K562 (cell line): ENCODE results near the gene CPN2. TPM values are rescaled to one million over a fixed set of nuclear protein-coding genes. Genes with fewer than 3 reads are reported as not detected.

Experiments used
- ARID4B ChIP-seq: sonication (generic); formaldehyde crosslinking; IDR thresholded peaks from 2 replicates; pipeline ENCODE4 v1.8.0; 2022; ENCODE audit warnings: mild to moderate bottlenecking, missing genetic modification reagents
- CAMTA2 ChIP-seq: fragments of 250-450 bp; sonication (Bioruptor Pico); conservative IDR thresholded peaks from 2 replicates; pipeline ENCODE4 v1.5.1; 2022
- HLTF ChIP-seq: fragments of 450-650 bp; IDR thresholded peaks from 2 replicates; pipeline ENCODE4 v1.6.1; 2016
- MEIS2 ChIP-seq: fragments of 450-650 bp; IDR thresholded peaks from 2 replicates; pipeline ENCODE4 v1.6.1; 2014; ENCODE audit warnings: mild to moderate bottlenecking; ENCODE audit not compliant: partially characterized antibody
- NCOA2 ChIP-seq, 2 experiments: fragments of 450-650 bp; IDR thresholded peaks; 2 replicates each; pipeline ENCODE4 v1.6.1; 2018; ENCODE audit warnings: mild to moderate bottlenecking in 2 of 2, moderate library complexity in 1 of 2; ENCODE audit not compliant: partially characterized antibody in 2 of 2
- NR2C2 ChIP-seq, 2 experiments: fragments of 200-800 bp in 1 of 2; sonication (Bioruptor generic) in 1 of 2; sonication (generic) in 1 of 2; formaldehyde crosslinking in 1 of 2; IDR thresholded peaks; 2 replicates each; pipeline versions ENCODE4 v1.6.1 to v1.8.0; 2016 to 2022; ENCODE audit warnings: mild to moderate bottlenecking in 1 of 2, missing compliant biosample characterization in 1 of 2, missing genetic modification characterization in 1 of 2, missing genetic modification reagents in 1 of 2
- PTRF ChIP-seq: fragments of 450-650 bp; IDR thresholded peaks from 2 replicates; pipeline ENCODE4 v1.6.1; 2016; ENCODE audit warnings: mild to moderate bottlenecking, missing genetic modification characterization, missing compliant biosample characterization
- SMC3 ChIP-seq: conservative IDR thresholded peaks from 2 replicates; pipeline ENCODE4 v1.6.1; 2011; ENCODE audit warnings: low read depth, low read length, improper control_type of control experiment; ENCODE audit not compliant: insufficient read depth
- TCF7L2 ChIP-seq: fragments of 150-350 bp; IDR thresholded peaks from 2 replicates; pipeline ENCODE4 v1.6.1; 2016; ENCODE audit warnings: low read depth, mild to moderate bottlenecking, low read length, moderate library complexity
- U2AF2 ChIP-seq: fragments of 200-400 bp; formaldehyde crosslinking; optimal IDR thresholded peaks from 2 replicates; pipeline ENCODE3; 2017; ENCODE audit warnings: low read depth, mild to moderate bottlenecking, low read length
- ZBTB33 ChIP-seq: sonication (generic); formaldehyde crosslinking; IDR thresholded peaks from 2 replicates; pipeline ENCODE4 v1.8.1; 2023; ENCODE audit warnings: mild to moderate bottlenecking, missing genetic modification reagents
- ZEB2 ChIP-seq: fragments of 450-650 bp; IDR thresholded peaks from 2 replicates; pipeline ENCODE4 v1.6.1; 2016
- ZNF76 ChIP-seq: fragments of 250-450 bp; sonication (Bioruptor Pico); IDR thresholded peaks from 2 replicates; pipeline ENCODE4 v1.4.0; 2020; ENCODE audit warnings: mild to moderate bottlenecking, moderate library complexity, borderline replicate concordance
- polyA plus RNA-seq, 8 experiments: library from polyadenylated mRNA; depleted of rRNA in 4 of 8; stranded (reverse) in 5 of 8; unstranded in 3 of 8; fragments of >200 nt; fragmentation: Nextera tagmentation in 2 of 8; fragmentation: Illumina TruSeq in 1 of 8; extraction: Ambion mirVana in 2 of 8; extraction: Trizol in 1 of 8; gene quantifications; 2 replicates each; pipeline versions ENCODE4 v1.2.1 to v1.2.3, GENCODE V29; 2011 to 2014; ENCODE audit warnings: inconsistent platforms in 1 of 8, missing spikeins in 1 of 8
- total RNA-seq, 7 experiments: library from RNA; depleted of rRNA in 6 of 7; stranded (reverse); fragments of >200 nt in 6 of 7; fragmentation: Illumina TruSeq in 2 of 7; extraction: Trizol in 2 of 7; gene quantifications; 2 replicates each; pipeline versions ENCODE4 v1.2.1 to v1.2.3, GENCODE V29; 2011 to 2021; ENCODE audit warnings: low replicate concordance in 1 of 7
- TF ChIP-seq, protein P1 (sequence below): conservative IDR thresholded peaks from 2 replicates; pipeline ENCODE4 v1.6.1; 2011; ENCODE audit warnings: low read depth, mild to moderate bottlenecking, low read length; ENCODE audit not compliant: control insufficient read depth
- TF ChIP-seq, protein P2 (sequence below): fragments of 450-650 bp; formaldehyde crosslinking; IDR thresholded peaks from 2 replicates; pipeline ENCODE4 v1.4.0; 2020; ENCODE audit warnings: mild to moderate bottlenecking, moderate library complexity

CPN2 gene
- total and polyA plus RNA-seq, 9 of the 15 experiments (the other 6 are each of a cell fraction or from before 2014, with no cell fraction given), result not detected

DNA sequence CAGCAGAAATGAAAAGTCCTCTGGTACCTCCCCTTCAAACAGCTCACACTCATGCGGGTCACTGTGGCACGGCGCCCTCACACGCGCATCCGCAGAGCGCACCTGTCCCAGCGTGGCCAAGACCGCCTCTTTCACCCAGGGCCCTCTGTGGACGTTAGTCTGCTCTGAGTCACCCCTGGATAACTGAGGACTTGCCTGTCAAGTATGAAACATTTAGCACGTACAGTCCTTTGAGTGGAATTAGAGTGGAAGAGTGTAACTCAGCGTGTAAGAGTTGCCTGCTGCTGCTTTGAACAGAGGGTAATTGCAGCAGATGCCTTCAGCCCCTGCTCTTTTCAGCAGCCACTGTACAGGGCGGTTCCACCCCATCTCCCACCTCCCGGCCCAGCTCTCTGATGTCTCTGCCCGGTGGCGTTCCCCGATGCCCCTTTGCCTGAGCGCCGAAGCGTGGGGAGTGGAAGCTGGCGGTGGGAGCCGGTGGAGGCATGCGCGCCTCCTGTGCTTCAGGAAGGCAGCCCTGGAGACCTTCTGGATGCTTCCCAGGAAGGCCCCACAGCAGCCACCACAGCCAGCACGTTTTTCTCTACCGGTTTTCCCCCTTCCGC is 23.0 kb downstream of the CPN2 start (continued):
- peak; percentile 47; the same call in 1 of the 2 replicates for TF ChIP-seq NR2C2 (CRISPR knock-in tag; IDR thresholded peaks at IDR 0.05)
- TF ChIP-seq NR2C2 (tag; IDR thresholded peaks at IDR 0.05), result no peak
- no peak for TF ChIP-seq CAMTA2 (CRISPR knock-in tag)
- no peak for TF ChIP-seq NCOA2 (IDR thresholded peaks at IDR 0.05; ENCODE audit: partially characterized antibody in 2 of 2)
- TF ChIP-seq U2AF2, result no peak
- TF ChIP-seq MEIS2, result peak; percentile 10
- peak; percentile 94 for TF ChIP-seq ZBTB33
- TF ChIP-seq, protein P1, sequence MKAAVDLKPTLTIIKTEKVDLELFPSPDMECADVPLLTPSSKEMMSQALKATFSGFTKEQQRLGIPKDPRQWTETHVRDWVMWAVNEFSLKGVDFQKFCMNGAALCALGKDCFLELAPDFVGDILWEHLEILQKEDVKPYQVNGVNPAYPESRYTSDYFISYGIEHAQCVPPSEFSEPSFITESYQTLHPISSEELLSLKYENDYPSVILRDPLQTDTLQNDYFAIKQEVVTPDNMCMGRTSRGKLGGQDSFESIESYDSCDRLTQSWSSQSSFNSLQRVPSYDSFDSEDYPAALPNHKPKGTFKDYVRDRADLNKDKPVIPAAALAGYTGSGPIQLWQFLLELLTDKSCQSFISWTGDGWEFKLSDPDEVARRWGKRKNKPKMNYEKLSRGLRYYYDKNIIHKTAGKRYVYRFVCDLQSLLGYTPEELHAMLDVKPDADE, result no peak
- TF ChIP-seq SMC3, result no peak
- no peak for TF ChIP-seq HLTF
- no peak for TF ChIP-seq PTRF (tag)
- TF ChIP-seq TCF7L2, result no peak
- TF ChIP-seq ZEB2, result peak; percentile 13; the same call in 1 of the 2 replicates
- TF ChIP-seq, protein P2, sequence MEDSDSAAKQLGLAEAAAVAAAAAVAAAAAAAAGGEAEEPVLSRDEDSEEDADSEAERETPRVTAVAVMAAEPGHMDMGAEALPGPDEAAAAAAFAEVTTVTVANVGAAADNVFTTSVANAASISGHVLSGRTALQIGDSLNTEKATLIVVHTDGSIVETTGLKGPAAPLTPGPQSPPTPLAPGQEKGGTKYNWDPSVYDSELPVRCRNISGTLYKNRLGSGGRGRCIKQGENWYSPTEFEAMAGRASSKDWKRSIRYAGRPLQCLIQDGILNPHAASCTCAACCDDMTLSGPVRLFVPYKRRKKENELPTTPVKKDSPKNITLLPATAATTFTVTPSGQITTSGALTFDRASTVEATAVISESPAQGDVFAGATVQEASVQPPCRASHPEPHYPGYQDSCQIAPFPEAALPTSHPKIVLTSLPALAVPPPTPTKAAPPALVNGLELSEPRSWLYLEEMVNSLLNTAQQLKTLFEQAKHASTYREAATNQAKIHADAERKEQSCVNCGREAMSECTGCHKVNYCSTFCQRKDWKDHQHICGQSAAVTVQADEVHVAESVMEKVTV (CRISPR knock-in tag), result no peak
- no peak for TF ChIP-seq ZNF76
- no peak for TF ChIP-seq ARID4B (CRISPR knock-in tag)
